SK-N-SH treated with all-trans-retinoic acid at 6 μM for 48 hours (cell line): ENCODE data around the gene NEK11.

Source experiments
- ARNTL ChIP-seq: fragments of 450-650 bp; formaldehyde crosslinking; IDR thresholded peaks from 2 replicates; pipeline ENCODE4 v1.5.0; 2020; ENCODE audit warnings: low read depth, mild to moderate bottlenecking, moderate library complexity, borderline replicate concordance
- ESRRG ChIP-seq: fragments of 250-450 bp; sonication (Bioruptor Pico); IDR thresholded peaks from 2 replicates; pipeline ENCODE4 v1.6.1; 2021; ENCODE audit warnings: mild to moderate bottlenecking
- GLIS3 ChIP-seq: fragments of 250-450 bp; sonication (Bioruptor Pico); IDR thresholded peaks from 2 replicates; pipeline ENCODE4 v1.5.0; 2020; ENCODE audit warnings: mild to moderate bottlenecking, moderate library complexity
- OSR1 ChIP-seq: fragments of 250-450 bp; sonication (Bioruptor Pico); IDR thresholded peaks from 2 replicates; pipeline ENCODE4 v1.8.0; 2022; ENCODE audit warnings: moderate library complexity, mild to moderate bottlenecking, inconsistent platforms
- POU6F1 ChIP-seq: fragments of 250-450 bp; sonication (Bioruptor Pico); IDR thresholded peaks from 2 replicates; pipeline ENCODE4 v1.8.0; 2021; ENCODE audit warnings: low read depth, mild to moderate bottlenecking, moderate library complexity, borderline replicate concordance
- PPARA ChIP-seq: fragments of 250-450 bp; sonication (Bioruptor Pico); IDR thresholded peaks from 2 replicates; pipeline ENCODE4 v1.5.0; 2020; ENCODE audit warnings: mild to moderate bottlenecking, borderline replicate concordance
- ZNF8 ChIP-seq: fragments of 450-650 bp; formaldehyde crosslinking; IDR thresholded peaks from 2 replicates; pipeline ENCODE4 v1.5.0; 2020; ENCODE audit warnings: mild to moderate bottlenecking, moderate library complexity
- TF ChIP-seq, protein P1 (sequence below): fragments of 250-450 bp; sonication (Bioruptor Pico); IDR thresholded peaks from 2 replicates; pipeline ENCODE4 v1.5.1; 2020; ENCODE audit warnings: low read depth, mild to moderate bottlenecking, moderate library complexity

GRCh38 chr3:131242201-131242600 lies 215.5 kb downstream of the NEK11 start:
- TF ChIP-seq ESRRG (CRISPR knock-in tag) (no peak), ZNF8 (CRISPR knock-in tag) (no peak), OSR1 (CRISPR knock-in tag) (no peak), ARNTL (no peak), GLIS3 (CRISPR knock-in tag) (no peak), POU6F1 (CRISPR knock-in tag) (no peak), PPARA (no peak)
- TF ChIP-seq, protein P1, sequence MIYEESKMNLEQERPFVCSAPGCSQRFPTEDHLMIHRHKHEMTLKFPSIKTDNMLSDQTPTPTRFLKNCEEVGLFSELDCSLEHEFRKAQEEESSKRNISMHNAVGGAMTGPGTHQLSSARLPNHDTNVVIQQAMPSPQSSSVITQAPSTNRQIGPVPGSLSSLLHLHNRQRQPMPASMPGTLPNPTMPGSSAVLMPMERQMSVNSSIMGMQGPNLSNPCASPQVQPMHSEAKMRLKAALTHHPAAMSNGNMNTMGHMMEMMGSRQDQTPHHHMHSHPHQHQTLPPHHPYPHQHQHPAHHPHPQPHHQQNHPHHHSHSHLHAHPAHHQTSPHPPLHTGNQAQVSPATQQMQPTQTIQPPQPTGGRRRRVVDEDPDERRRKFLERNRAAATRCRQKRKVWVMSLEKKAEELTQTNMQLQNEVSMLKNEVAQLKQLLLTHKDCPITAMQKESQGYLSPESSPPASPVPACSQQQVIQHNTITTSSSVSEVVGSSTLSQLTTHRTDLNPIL (CRISPR knock-in tag): no peak
